ENCODE measurements around the gene HNRNPA0. TPM values are rescaled to one million over a fixed set of nuclear protein-coding genes. Genes with fewer than 3 reads are reported as not detected.

HNRNPA0 gene
- total and polyA plus RNA-seq, 5 donors: 16.7 to 26.7 (median 19.5) TPM

DNA sequence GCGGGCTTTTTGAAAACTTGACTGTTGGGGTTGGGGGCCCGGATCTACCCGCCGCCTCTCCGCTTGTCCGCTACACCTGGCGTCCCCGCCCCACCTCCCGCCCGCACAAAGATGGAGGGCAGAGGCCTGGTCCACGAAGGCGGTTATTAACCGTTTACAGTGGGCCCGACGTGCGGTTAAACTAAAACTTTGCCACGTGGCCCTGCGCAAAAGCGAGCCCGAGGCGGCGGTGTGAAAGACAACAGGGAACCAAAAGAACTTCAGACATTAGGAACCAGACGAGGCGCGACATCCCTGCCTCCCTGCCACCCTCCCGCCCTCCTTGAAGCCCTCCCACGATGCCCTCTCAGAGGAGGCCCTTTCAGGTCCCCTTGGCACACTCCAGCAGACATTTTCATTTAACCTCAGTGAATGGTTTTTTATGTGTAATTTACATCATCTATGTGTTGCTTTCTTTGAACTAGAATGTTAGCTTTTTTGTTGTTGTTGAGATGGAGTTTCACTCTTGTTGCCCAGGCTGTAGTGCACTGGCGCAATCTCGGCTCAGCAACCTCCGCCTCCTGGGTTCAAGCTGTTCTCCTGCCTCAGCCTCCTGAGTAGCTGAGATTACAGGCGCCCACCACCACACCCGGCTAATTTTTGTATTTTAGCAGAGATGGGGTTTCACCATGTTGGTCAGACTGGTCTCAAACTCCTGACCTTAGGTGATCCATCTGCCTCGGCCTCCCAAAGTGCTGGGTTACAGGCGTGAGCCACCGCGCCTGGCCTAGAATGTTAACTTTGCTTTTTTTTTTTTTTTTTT, 999 bp upstream of the HNRNPA0 start:
- intact Hi-C loops (cut with DNase I): no loop called here
- Histone ChIP-seq H3K4me1 (ENCODE audit: control insufficient read depth, insufficient read depth, low read length) (no peaks in the 10 kb centered on the region), H3K27ac (ENCODE audit: low read length) (peak overlapping the region; percentile 97), H3K27me3 (ENCODE audit: control insufficient read depth, insufficient read depth) (no peaks in the 10 kb centered on the region), H3K4me3 (ENCODE audit: low read length) (peak overlapping the region; percentile 71), H3K9me3 (ENCODE audit: control insufficient read depth, low read length) (no peaks in the 10 kb centered on the region)
- ATAC-seq (peak; percentile 30 to 49), DNase-seq (no peak)
- 28% methylated on average over 36 of the region's 36 CpGs for WGBS

- peak overlapping the region; percentile 71 for H3K4me3 ChIP-seq (ENCODE audit: low read length)
- under 1% methylated on average over 45 of the region's 45 CpGs for WGBS
- H3K27me3 ChIP-seq (ENCODE audit: control insufficient read depth, insufficient read depth): no peaks in the 10 kb centered on the region
- H3K9me3 ChIP-seq (ENCODE audit: control insufficient read depth, low read length): no peaks in the 10 kb centered on the region
- intact Hi-C loops (cut with DNase I): no loop called here
- DNase-seq: peak; percentile 66 to 87 (median 87)
- H3K4me1 ChIP-seq (ENCODE audit: control insufficient read depth, insufficient read depth, low read length): no peaks in the 10 kb centered on the region
- peak overlapping the region; percentile 95 for H3K27ac ChIP-seq (ENCODE audit: low read length)
- peak; percentile 23 to 27 for ATAC-seq
Observed at GRCh38 chr5:137753691-137754187, 424 bp downstream of the HNRNPA0 start.

- H3K27ac ChIP-seq (ENCODE audit: low read length): peak overlapping the region; percentile 95
- ATAC-seq (peak in 1 of 2 donors; percentile 10), DNase-seq (peak; percentile 46 to 81 (median 80))
- no peaks in the 10 kb centered on the region for H3K4me1 ChIP-seq (ENCODE audit: control insufficient read depth, insufficient read depth, low read length)
- H3K9me3 ChIP-seq (ENCODE audit: control insufficient read depth, low read length): no peaks in the 10 kb centered on the region
- WGBS: under 1% methylated on average over 63 of the region's 63 CpGs
- peak overlapping the region; percentile 71 for H3K4me3 ChIP-seq (ENCODE audit: low read length)
- H3K27me3 ChIP-seq (ENCODE audit: control insufficient read depth, insufficient read depth): no peaks in the 10 kb centered on the region
- intact Hi-C loops (cut with DNase I): no loop called here
Observed at GRCh38 chr5:137752905-137753690, 1.1 kb downstream of the HNRNPA0 start.

DNA sequence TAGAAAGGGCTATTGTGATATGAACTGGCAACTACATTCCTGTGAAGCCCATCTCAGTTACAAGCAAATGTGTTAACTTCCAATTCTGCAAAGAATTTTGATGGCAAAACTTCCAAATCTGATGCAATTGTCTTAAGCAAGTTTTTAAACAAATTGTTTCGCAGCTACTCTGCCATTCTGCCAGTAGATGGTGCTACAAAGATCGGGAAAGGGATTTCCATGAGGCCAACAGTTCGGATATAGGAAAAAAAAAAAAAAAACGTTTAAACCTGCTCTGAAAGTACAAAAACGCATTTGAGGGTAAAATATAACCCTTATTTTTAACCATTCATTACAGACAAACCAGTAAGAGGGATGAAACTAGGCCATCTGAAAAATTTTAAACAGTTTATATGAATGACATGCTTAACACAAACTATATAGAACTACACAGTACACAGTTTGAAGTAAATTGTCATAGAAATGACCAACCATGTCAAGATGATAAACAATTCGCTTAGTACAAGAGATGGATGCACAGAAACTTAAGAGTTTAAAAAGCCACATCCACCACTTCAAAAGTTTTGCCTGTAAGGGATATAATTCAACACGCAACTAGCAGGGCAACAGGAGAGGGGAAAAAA, 2.2 kb downstream of the HNRNPA0 start:
- 2% methylated on average over 7 of the region's 7 CpGs for WGBS
- Histone ChIP-seq H3K27me3 (ENCODE audit: control insufficient read depth, insufficient read depth) (no peaks in the 10 kb centered on the region), H3K4me1 (ENCODE audit: control insufficient read depth, insufficient read depth, low read length) (no peaks in the 10 kb centered on the region), H3K27ac (ENCODE audit: low read length) (no peak overlapping the region), H3K4me3 (ENCODE audit: low read length) (peak overlapping the region; percentile 71), H3K9me3 (ENCODE audit: control insufficient read depth, low read length) (no peaks in the 10 kb centered on the region)
- DNase-seq (no peak), ATAC-seq (no peak)
- intact Hi-C loops (cut with DNase I): no loop called here

- H3K4me1 ChIP-seq (ENCODE audit: control insufficient read depth, insufficient read depth, low read length): no peaks in the 10 kb centered on the region
- no peak overlapping the region for H3K27ac ChIP-seq (ENCODE audit: low read length)
- no peak for DNase-seq
- WGBS: 71% methylated on average over 1 of the region's 1 CpG
- H3K9me3 ChIP-seq (ENCODE audit: control insufficient read depth, low read length): no peaks in the 10 kb centered on the region
- no peak for ATAC-seq
- H3K27me3 ChIP-seq (ENCODE audit: control insufficient read depth, insufficient read depth): no peaks in the 10 kb centered on the region
- intact Hi-C loops (cut with DNase I): no loop called here
- no peak overlapping the region for H3K4me3 ChIP-seq (ENCODE audit: low read length)
Observed at GRCh38 chr5:137750436-137750835, 3.7 kb downstream of the HNRNPA0 start.

DNA sequence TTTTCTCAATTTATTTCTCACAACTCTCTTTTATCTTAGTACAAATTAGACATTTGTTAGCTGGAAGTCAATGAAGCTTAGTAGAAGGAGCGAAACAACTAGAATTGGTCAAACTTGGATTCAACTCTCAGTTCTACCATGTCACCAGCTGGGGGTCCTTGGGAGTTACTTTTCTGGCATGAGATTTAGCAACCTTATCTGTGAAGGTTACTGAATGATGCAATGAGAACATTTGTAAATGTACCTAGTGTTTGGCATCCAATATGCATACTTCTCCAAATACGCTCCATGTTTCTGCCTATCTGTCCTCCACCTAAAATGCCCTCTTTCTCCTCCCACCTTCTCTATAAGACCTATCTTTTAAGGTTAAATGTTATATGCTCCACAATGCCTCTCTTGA, 6.3 kb downstream of the HNRNPA0 start:
- intact Hi-C loops (cut with DNase I): loop anchor here in 1 of 4 donors (10.0 kb wide), 1 partner anchor 123 kb away; no protein-coding TSS in a partner anchor
- ATAC-seq (no peak), DNase-seq (no peak)
- no peak overlapping the region for H3K27ac ChIP-seq (ENCODE audit: low read length)
- 97% methylated on average over 2 of the region's 2 CpGs for WGBS
- H3K4me3 ChIP-seq (ENCODE audit: low read length): no peak overlapping the region
- H3K4me1 ChIP-seq (ENCODE audit: control insufficient read depth, insufficient read depth, low read length): no peaks in the 10 kb centered on the region
- no peaks in the 10 kb centered on the region for H3K9me3 ChIP-seq (ENCODE audit: control insufficient read depth, low read length)
- no peaks in the 10 kb centered on the region for H3K27me3 ChIP-seq (ENCODE audit: control insufficient read depth, insufficient read depth)

DNA sequence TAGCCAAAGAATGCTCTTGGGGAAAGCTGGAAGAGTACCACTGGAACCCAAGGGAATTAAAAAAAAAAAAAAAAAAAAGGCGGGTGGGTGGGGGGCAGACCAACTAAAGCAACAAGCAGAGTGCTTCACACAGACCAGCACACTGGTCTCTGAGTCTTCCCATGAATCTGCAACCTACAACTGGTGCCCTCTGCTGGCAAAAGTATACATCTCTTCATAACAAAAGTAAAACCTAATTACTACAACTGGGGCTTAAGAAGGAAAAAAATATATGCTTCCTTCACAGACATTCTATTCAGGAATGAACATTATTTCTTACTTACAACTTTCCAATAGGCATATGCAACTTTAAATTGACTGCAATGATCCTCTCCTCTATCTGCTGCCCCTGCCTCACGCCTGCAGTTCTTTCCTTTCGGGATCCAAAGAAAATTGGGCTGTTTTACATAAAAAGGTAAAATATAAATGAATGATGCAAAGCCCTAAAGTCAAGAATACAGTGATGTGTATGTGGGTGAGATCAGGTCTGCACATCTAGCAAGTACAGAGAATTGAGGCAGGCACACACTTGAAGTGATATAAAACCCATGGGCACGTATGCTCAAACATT, 11.0 kb downstream of the HNRNPA0 start:
- WGBS: 72% methylated on average over 4 of the region's 4 CpGs
- Histone ChIP-seq H3K9me3 (ENCODE audit: control insufficient read depth, low read length) (no peaks in the 10 kb centered on the region), H3K27me3 (ENCODE audit: control insufficient read depth, insufficient read depth) (no peaks in the 10 kb centered on the region), H3K4me1 (ENCODE audit: control insufficient read depth, insufficient read depth, low read length) (no peaks in the 10 kb centered on the region), H3K4me3 (ENCODE audit: low read length) (no peak overlapping the region), H3K27ac (ENCODE audit: low read length) (no peak overlapping the region)
- DNase-seq: peak in 1 of 3 donors; percentile 20
- intact Hi-C loops (cut with DNase I): loop anchor here (5.0 to 10.0 kb wide), 3 partner anchors 81 to 118 kb away; no protein-coding TSS in a partner anchor
- peak; percentile 81 to 82 for ATAC-seq

- intact Hi-C loops (cut with DNase I): loop anchor here (2.0 to 10.0 kb wide), 4 partner anchors 79 to 117 kb away; no protein-coding TSS in a partner anchor
- DNase-seq (no peak), ATAC-seq (no peak)
- Histone ChIP-seq H3K9me3 (ENCODE audit: control insufficient read depth, low read length) (no peaks in the 10 kb centered on the region), H3K4me1 (ENCODE audit: control insufficient read depth, insufficient read depth, low read length) (peaks cover 3% of the 10 kb centered on the region), H3K27me3 (ENCODE audit: control insufficient read depth, insufficient read depth) (no peaks in the 10 kb centered on the region), H3K27ac (ENCODE audit: low read length) (no peak overlapping the region), H3K4me3 (ENCODE audit: low read length) (no peak overlapping the region)
- WGBS: 80% methylated on average over 8 of the region's 8 CpGs
Observed at GRCh38 chr5:137741718-137742117, 12.4 kb downstream of the HNRNPA0 start.

DNA sequence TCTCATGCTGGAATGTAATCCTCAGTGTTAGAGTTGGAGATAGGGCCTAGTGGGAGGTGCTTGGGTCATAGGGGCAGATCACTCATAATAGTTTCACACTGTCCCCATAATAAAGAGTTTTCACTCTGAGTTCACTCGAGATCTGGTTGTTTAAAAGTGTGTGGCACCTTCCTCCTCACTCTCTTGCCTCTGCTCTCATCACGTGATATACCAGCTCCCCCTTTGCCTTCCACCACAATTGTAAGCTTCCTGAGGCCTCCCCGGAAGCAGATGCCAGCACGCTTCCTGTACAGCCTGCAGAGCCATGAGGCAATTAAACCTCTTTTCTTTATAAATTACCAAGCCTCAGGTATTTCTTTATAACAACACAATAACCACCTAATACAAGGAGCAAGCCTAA, 14.4 kb downstream of the HNRNPA0 start:
- Histone ChIP-seq H3K4me1 (ENCODE audit: control insufficient read depth, insufficient read depth, low read length) (peaks cover 3% of the 10 kb centered on the region), H3K9me3 (ENCODE audit: control insufficient read depth, low read length) (no peaks in the 10 kb centered on the region), H3K27ac (ENCODE audit: low read length) (no peak overlapping the region), H3K4me3 (ENCODE audit: low read length) (no peak overlapping the region), H3K27me3 (ENCODE audit: control insufficient read depth, insufficient read depth) (no peaks in the 10 kb centered on the region)
- ATAC-seq (no peak), DNase-seq (no peak)
- WGBS: 76% methylated on average over 4 of the region's 4 CpGs
- intact Hi-C loops (cut with DNase I): loop anchor here (2.0 to 10.0 kb wide), 5 partner anchors 77 to 115 kb away; no protein-coding TSS in a partner anchor

GRCh38 chr5:137738947-137739346, 15.2 kb downstream of the HNRNPA0 start:
- H3K27ac ChIP-seq (ENCODE audit: low read length): no peak overlapping the region
- intact Hi-C loops (cut with DNase I): loop anchor here in 1 of 4 donors (5.0 kb wide), 1 partner anchor 112 kb away; no protein-coding TSS in a partner anchor
- H3K4me3 ChIP-seq (ENCODE audit: low read length): no peak overlapping the region
- no peaks in the 10 kb centered on the region for H3K9me3 ChIP-seq (ENCODE audit: control insufficient read depth, low read length)
- H3K4me1 ChIP-seq (ENCODE audit: control insufficient read depth, insufficient read depth, low read length): peaks cover 7% of the 10 kb centered on the region
- H3K27me3 ChIP-seq (ENCODE audit: control insufficient read depth, insufficient read depth): no peaks in the 10 kb centered on the region
- WGBS: 81% methylated on average over 3 of the region's 3 CpGs
- DNase-seq (no peak), ATAC-seq (no peak)
